Thyroid gland (tissue), 4 donors: ENCODE measurements around the gene ADGRB3.

Experiments
- POLR2A ChIP-seq, 2 donors: fragments of 450-650 bp; IDR thresholded peaks; one replicate each; pipeline ENCODE4 v1.6.1; 2017; ENCODE audit warnings: antibody characterized with exemption in 2 of 2, mild to moderate bottlenecking in 2 of 2, moderate library complexity in 1 of 2
- TF ChIP-seq, protein P1 (sequence below), 6 experiments: fragments of 200-600 bp in 3 of 6; fragments of 450-650 bp in 3 of 6; sonication (generic) in 3 of 6; IDR thresholded peaks; one replicate each; pipeline ENCODE4 v1.5.1; 2016 to 2019; ENCODE audit warnings: antibody characterized with exemption in 6 of 6, mild to moderate bottlenecking in 2 of 6, inconsistent platforms in 1 of 6, moderate library complexity in 1 of 6

DNA sequence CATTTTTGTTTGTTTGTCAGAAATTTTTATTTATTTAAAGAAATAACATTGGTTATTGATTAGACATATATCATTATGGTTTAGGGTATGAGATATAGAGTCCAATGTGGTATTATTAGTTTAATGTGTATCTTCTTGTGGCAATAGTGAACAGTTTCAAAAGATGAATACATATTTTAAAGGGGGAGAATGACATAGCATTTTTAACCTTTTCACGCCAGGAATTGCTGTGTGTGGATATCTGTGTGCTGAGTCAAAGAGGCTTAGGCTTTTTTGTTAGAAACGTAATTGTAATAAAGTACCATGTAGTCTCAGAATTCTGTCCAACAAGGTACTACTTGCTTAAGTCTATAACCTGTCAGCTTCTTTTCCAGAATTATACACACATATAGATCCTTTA lies 451.6 kb downstream of the ADGRB3 start:
- TF ChIP-seq, protein P1, sequence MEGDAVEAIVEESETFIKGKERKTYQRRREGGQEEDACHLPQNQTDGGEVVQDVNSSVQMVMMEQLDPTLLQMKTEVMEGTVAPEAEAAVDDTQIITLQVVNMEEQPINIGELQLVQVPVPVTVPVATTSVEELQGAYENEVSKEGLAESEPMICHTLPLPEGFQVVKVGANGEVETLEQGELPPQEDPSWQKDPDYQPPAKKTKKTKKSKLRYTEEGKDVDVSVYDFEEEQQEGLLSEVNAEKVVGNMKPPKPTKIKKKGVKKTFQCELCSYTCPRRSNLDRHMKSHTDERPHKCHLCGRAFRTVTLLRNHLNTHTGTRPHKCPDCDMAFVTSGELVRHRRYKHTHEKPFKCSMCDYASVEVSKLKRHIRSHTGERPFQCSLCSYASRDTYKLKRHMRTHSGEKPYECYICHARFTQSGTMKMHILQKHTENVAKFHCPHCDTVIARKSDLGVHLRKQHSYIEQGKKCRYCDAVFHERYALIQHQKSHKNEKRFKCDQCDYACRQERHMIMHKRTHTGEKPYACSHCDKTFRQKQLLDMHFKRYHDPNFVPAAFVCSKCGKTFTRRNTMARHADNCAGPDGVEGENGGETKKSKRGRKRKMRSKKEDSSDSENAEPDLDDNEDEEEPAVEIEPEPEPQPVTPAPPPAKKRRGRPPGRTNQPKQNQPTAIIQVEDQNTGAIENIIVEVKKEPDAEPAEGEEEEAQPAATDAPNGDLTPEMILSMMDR (IDR thresholded peaks at IDR 0.05): no peak
- TF ChIP-seq POLR2A (IDR thresholded peaks at IDR 0.05): no peak
